ENCODE measurements around the gene IRGM.
"Not testable (repeated sequence)": the region's sequence is repeated elsewhere in the genome, so short reads cannot be mapped to it uniquely, and the experiment has no call there.

IRGM gene

DNA sequence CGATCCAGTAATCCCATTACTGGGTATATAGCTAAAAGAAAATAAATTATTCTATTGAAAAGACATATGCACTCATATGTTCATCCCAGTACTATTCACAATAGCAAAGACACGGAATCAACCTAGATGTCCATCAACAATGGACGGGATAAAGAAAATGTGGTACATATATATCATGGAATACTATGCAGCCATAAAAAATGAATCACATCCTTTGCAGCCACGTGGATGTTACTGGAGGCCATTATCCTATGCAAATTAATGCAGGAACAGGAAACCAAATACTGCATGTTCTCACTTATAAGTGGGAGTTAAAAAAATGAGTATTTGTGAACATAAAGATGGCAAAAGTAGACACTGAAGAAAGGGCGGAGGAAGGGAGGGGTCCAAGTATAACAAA is 16.6 kb upstream of the IRGM start:
- TF ChIP-seq CTCF (IDR thresholded peaks at IDR 0.05; ENCODE audit: low read depth, low read length): no peak
- DNase-seq (ENCODE audit: extremely low read depth, low read depth): no peak

DNA sequence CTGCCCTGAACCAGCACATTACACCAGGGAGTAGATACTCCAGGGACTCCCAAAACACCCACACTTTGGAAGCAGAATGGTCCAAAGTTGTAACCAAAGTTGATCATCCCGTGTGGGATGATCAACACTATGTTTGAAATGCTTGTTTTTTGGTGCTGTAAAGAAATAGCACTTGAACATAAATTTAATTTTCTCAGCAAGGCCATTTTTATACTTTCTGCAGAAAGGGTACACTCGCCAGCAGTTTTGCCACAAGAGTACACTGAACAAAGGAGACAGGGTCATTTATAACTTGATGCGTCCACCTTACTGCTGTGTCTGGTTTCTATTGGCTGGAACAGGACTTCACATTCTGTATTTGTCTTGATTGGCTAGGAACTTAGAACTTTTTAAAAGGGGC is 14.5 kb upstream of the IRGM start:
- DNase-seq (ENCODE audit: extremely low read depth, low read depth): not testable (repeated sequence)

GRCh38 chr5:150836064-150836463 is 10.3 kb upstream of the IRGM start:
- no peak for DNase-seq (ENCODE audit: extremely low read depth, low read depth)
- TF ChIP-seq CTCF (IDR thresholded peaks at IDR 0.05; ENCODE audit: low read depth, low read length): no peak

DNA sequence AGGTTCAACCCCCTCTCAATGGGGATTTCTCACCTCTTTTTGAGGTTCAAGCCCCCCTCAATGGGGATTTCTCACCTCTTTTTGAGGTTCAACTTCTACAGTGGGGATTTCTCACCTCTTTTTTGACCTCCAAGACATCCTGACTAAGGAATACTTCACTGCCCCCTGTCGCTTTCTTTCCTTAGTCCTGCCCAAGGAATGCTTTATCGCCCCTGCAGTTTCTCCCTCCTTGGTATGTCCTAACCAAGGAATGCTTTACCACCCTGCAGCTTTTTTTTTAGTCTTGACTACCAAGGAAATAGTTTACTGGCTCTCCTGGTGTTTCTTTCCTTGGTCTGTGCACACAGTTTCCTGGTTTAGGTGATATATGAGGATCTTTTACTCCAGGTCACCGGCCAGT is 9.6 kb upstream of the IRGM start:
- no peak for DNase-seq (ENCODE audit: extremely low read depth, low read depth)
- TF ChIP-seq CTCF (IDR thresholded peaks at IDR 0.05; ENCODE audit: low read depth, low read length): no peak

DNA sequence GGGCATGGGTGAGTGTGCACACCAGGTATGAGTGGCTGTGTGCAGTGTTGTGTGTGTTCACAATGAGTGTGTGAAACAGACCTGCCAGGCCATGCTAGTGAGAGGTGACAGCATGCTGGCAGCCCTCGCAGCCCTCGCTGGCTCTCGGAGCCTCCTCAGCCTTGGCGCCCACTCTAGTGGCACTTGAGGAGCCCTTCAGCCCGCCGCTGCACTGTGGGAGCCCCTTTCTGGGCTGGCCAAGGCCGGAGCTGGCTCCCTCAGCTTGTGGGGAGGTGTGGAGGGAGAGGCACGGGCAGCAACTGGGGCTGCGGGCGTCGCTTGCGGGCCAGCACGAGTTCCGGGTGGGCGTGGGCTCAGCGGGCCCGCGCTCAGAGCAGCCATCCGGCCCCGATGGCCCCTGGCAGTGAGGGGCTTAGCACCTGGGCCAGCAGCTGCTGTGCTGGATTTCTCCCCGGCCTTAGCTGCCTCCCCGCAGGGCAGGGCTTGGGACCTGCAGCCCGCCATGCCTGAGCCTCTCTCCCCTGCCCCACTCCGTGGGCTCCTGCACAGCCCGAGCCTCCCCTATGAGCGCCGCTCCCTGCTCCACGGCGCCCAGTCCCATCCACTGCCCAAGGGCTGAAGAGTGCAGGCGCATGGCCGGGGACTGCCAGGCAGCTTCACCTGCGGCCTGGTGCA is 999 bp upstream of the IRGM start:
- DNase-seq (ENCODE audit: extremely low read depth, low read depth): not testable (repeated sequence)

GRCh38 chr5:150846654-150847333 is 473 bp downstream of the IRGM start:
- DNase-seq (ENCODE audit: extremely low read depth, low read depth): peak; percentile 76
- TF ChIP-seq CTCF (IDR thresholded peaks at IDR 0.05; ENCODE audit: low read depth, low read length): peak; percentile 66

DNA sequence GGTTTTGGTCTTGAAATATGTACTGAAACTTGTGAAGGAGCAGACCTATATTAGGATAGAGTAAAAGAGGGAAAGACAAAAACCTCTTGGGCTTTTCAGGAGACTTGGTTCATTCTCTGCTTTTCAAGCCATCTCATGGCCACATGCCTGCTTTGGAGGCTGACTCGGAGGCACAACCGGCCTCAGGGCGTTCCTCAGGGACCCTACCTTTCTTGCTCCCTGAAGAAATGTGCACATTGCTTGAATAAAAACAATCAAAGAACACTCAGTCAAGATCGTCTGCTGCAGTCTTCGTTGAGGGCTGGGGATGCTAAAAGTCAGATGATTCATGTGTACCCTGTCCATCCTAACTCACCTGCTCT is 994 bp downstream of the IRGM start:
- no peak for DNase-seq (ENCODE audit: extremely low read depth, low read depth)
- TF ChIP-seq CTCF (IDR thresholded peaks at IDR 0.05; ENCODE audit: low read depth, low read length): no peak

GRCh38 chr5:150848271-150848670 is 1.9 kb downstream of the IRGM start:
- no peak for TF ChIP-seq CTCF (IDR thresholded peaks at IDR 0.05; ENCODE audit: low read depth, low read length)
- no peak for DNase-seq (ENCODE audit: extremely low read depth, low read depth)

All from AG09319 (cell line).